ENCODE measurements around the gene TOM1L2. TPM values are rescaled to one million over a fixed set of nuclear protein-coding genes. Genes with fewer than 3 reads are reported as not detected.

TOM1L2 gene
- total RNA-seq, 1 experiment from 2014 or later: 24.1 TPM

DNA sequence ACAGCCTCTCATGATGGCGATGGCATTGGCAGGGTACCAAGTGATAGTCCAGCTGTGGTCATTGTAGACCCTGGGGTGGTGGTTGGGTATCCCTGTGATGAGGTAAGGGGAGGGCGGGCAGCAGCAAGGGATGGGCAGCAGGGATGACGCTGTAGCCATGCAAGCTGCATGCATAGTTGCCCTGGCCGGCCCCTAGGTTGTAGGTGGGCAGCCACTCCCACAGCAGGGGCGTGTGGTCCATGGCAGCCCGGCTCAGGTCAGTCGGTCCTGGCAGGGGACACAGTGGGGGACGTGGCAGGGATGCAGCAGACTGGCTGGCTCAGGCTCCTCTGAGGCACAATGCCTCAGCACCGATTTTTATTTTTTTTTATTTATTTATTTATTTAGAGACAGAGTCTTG lies 9.1 kb upstream of the TOM1L2 start:
- no peak overlapping the region for H3K9ac ChIP-seq (ENCODE audit: low read length)
- intact Hi-C loops (cut with micrococcal nuclease): no loop called here
- H3K79me2 ChIP-seq (ENCODE audit: insufficient read depth, low read length): no peaks in the 10 kb centered on the region
- BruUV-seq (replicated peaks): no TSS peak
- no peaks in the 10 kb centered on the region for H3K36me3 ChIP-seq (ENCODE audit: control insufficient read depth in 1 of 2, insufficient read depth in 2 of 2, low read length in 2 of 2)
- TF ChIP-seq SRF (IDR thresholded peaks at IDR 0.05; ENCODE audit: low read depth) (no peak), EGR1 (IDR thresholded peaks at IDR 0.05; ENCODE audit: low read depth) (no peak), JUND (IDR thresholded peaks at IDR 0.05) (no peak), EZH2 (IDR thresholded peaks at IDR 0.05) (no peak), POLR2A (IDR thresholded peaks at IDR 0.05; ENCODE audit: borderline replicate concordance, extremely low read depth, insufficient read depth, insufficient read length) (no peak), YY1 (IDR thresholded peaks at IDR 0.05; ENCODE audit: extremely low read depth, insufficient replicate concordance, low read depth, low read length) (no peak), TCF7L2 (IDR thresholded peaks at IDR 0.05; ENCODE audit: borderline replicate concordance, extremely low read depth, insufficient read depth, insufficient read length) (no peak), CBX3 (IDR thresholded peaks at IDR 0.05; ENCODE audit: low read depth) (no peak), POLR2AphosphoS5 (IDR thresholded peaks at IDR 0.05; ENCODE audit: low read depth, low read length) (no peak), FOSL1 (IDR thresholded peaks at IDR 0.05; ENCODE audit: low read depth) (no peak), RAD21 (IDR thresholded peaks at IDR 0.05; ENCODE audit: low read depth) (no peak), ELF1 (IDR thresholded peaks at IDR 0.05; ENCODE audit: borderline replicate concordance, low read depth) (no peak), SP1 (IDR thresholded peaks at IDR 0.05; ENCODE audit: low read depth) (no peak)
- TF ChIP-seq, protein P1, sequence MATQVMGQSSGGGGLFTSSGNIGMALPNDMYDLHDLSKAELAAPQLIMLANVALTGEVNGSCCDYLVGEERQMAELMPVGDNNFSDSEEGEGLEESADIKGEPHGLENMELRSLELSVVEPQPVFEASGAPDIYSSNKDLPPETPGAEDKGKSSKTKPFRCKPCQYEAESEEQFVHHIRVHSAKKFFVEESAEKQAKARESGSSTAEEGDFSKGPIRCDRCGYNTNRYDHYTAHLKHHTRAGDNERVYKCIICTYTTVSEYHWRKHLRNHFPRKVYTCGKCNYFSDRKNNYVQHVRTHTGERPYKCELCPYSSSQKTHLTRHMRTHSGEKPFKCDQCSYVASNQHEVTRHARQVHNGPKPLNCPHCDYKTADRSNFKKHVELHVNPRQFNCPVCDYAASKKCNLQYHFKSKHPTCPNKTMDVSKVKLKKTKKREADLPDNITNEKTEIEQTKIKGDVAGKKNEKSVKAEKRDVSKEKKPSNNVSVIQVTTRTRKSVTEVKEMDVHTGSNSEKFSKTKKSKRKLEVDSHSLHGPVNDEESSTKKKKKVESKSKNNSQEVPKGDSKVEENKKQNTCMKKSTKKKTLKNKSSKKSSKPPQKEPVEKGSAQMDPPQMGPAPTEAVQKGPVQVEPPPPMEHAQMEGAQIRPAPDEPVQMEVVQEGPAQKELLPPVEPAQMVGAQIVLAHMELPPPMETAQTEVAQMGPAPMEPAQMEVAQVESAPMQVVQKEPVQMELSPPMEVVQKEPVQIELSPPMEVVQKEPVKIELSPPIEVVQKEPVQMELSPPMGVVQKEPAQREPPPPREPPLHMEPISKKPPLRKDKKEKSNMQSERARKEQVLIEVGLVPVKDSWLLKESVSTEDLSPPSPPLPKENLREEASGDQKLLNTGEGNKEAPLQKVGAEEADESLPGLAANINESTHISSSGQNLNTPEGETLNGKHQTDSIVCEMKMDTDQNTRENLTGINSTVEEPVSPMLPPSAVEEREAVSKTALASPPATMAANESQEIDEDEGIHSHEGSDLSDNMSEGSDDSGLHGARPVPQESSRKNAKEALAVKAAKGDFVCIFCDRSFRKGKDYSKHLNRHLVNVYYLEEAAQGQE (IDR thresholded peaks at IDR 0.05; ENCODE audit: low read depth): no peak
- TF ChIP-seq, protein P2, sequence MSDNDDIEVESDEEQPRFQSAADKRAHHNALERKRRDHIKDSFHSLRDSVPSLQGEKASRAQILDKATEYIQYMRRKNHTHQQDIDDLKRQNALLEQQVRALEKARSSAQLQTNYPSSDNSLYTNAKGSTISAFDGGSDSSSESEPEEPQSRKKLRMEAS (IDR thresholded peaks at IDR 0.05): no peak
- DNase-seq (ENCODE audit: low read depth, low spot score) (no peak), ATAC-seq (no peak)
- ChIA-PET CTCF (no interaction called here), RAD21 (ENCODE audit: low non-redundant PET in 1 of 2, low total read pairs in 2 of 2, uncharacterized antibody in 2 of 2, unreplicated experiment in 2 of 2) (no interaction called here), POLR2A (no interaction called here)
- no peak overlapping the region for H3K4me2 ChIP-seq (ENCODE audit: low read length)
- no peak overlapping the region for H3K27ac ChIP-seq (ENCODE audit: low read depth, low read length)
- no peaks in the 10 kb centered on the region for H3K9me2 ChIP-seq (ENCODE audit: insufficient read depth)
- H3K4me3 ChIP-seq (replicated peaks in 1 of 2; ENCODE audit: low read depth in 1 of 2, low read length in 2 of 2): no peak overlapping the region
- H3K9me3 ChIP-seq (ENCODE audit: control insufficient read depth in 1 of 2, insufficient read depth in 1 of 2, low read depth in 1 of 2, low read length in 2 of 2): no peaks in the 10 kb centered on the region
- no peaks in the 10 kb centered on the region for H3K27me3 ChIP-seq (ENCODE audit: insufficient read depth, low read length)
- no peak overlapping the region for H2AFZ ChIP-seq (ENCODE audit: low read depth, low read length, poor library complexity, severe bottlenecking)
- peaks cover 0 to 6% of the 10 kb centered on the region in 2 experiments; a peak in 1 of 4 replicates for H3K4me1 ChIP-seq (ENCODE audit: control insufficient read depth in 1 of 2, insufficient read depth in 2 of 2, low read length in 2 of 2)
- no peaks in the 10 kb centered on the region for H4K20me1 ChIP-seq (ENCODE audit: insufficient read depth)
